NCI-H510A treated with DMSO at 0.1 percent for 48 hours (cell line): ENCODE measurements around the gene RUVBL2.
"Not testable (repeated sequence)": the region's sequence is repeated elsewhere in the genome, so short reads cannot be mapped to it uniquely, and the experiment has no call there.

Source experiments
- DNase-seq: peaks from one replicate; lab custom pipeline; 2025; lab: John Stamatoyannopoulos, UW

The RUVBL2 gene

GRCh38 chr19:49049834-49050233 lies 56.1 kb downstream of the RUVBL2 start:
- DNase-seq: not testable (repeated sequence)

GRCh38 chr19:49050376-49051033 lies 56.8 kb downstream of the RUVBL2 start:
- not testable (repeated sequence) for DNase-seq

- DNase-seq: peak; percentile 56
These were observed 62.6 kb downstream of the RUVBL2 start for GRCh38 chr19:49056101-49056901.

GRCh38 chr19:49056902-49057596 lies 63.4 kb downstream of the RUVBL2 start:
- DNase-seq: not testable (repeated sequence)

GRCh38 chr19:49057636-49058234 lies 64.0 kb downstream of the RUVBL2 start, which contains the start of gene CGB7:
TSS of gene CGB7 (minus strand) at chr19:49057749. CDS start at chr19:49055375, 2,374 bp downstream.
- DNase-seq: peak; percentile 11

- DNase-seq: no peak
These were observed 64.9 kb downstream of the RUVBL2 start for GRCh38 chr19:49058562-49058961.

GRCh38 chr19:49059053-49059452 lies 65.4 kb downstream of the RUVBL2 start:
- no peak for DNase-seq

- no peak for DNase-seq
These were observed 67.3 kb downstream of the RUVBL2 start for GRCh38 chr19:49061000-49061399.

- DNase-seq: no peak
These were observed 67.8 kb downstream of the RUVBL2 start for GRCh38 chr19:49061445-49061844.

GRCh38 chr19:49064029-49064629 lies 70.4 kb downstream of the RUVBL2 start:
- no peak for DNase-seq

- DNase-seq: peak; percentile 9
These were observed 71.3 kb downstream of the RUVBL2 start, which contains the start of gene NTF4 for GRCh38 chr19:49064768-49065611. TSS of gene NTF4 (minus strand) at chr19:49064818. CDS start at chr19:49061997, 2,821 bp downstream.
